Fibroblast of mammary gland (primary cell): ENCODE data around the gene NTMT2.

ENCODE experiments used
- DNase-seq: peaks from one replicate; pipeline ENCODE4 v3.0.0-alpha.2; 2010; ENCODE audit warnings: low read depth
- H3K4me3 ChIP-seq: 2 replicates; pipeline ENCODE4 v1.5.1; 2011; ENCODE audit warnings: low read depth, mild to moderate bottlenecking, low read length, moderate library complexity; ENCODE audit not compliant: control insufficient read depth
- TF ChIP-seq, protein P1 (sequence below): conservative IDR thresholded peaks from 2 replicates; pipeline ENCODE4 v1.5.1; 2011; ENCODE audit warnings: low read depth, low read length, inconsistent platforms; ENCODE audit not compliant: control insufficient read depth, insufficient read depth

NTMT2 gene

DNA sequence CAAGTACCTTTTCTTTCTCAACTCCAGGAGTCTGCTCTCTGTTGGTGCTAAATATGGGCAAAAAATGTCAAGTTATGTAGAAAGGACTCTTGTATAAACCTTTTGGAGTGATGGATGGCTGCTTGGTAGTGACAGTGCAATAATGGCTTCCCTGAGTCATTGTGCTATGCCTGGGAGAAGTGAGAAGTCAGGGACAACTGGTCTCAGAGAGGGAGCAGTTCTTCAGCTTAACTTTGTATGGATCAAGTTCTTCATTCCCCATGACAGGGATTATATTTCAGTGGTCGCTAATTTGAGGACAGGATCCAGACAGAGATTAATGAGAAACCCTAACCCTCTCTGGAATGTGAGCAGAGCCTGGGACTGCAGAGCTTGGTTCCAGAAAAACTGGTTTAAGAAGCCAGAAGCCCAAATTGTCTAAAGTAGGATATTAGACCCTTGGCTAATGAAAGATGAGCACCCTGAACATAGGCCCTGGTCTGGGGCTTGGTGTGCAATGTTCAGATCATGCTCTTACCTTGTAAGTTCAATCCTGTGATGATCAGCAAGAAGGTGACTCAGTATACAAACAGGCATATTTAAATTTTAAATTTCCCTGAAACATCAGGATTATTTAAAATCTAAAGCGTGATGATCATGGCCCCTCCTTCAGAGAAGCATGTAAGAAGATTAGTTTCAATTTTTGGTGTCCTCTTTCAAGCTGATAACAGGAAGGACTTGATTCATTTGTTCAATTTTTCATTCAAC lies 50.9 kb downstream of the NTMT2 start:
- no peak overlapping the region for H3K4me3 ChIP-seq
- TF ChIP-seq, protein P1, sequence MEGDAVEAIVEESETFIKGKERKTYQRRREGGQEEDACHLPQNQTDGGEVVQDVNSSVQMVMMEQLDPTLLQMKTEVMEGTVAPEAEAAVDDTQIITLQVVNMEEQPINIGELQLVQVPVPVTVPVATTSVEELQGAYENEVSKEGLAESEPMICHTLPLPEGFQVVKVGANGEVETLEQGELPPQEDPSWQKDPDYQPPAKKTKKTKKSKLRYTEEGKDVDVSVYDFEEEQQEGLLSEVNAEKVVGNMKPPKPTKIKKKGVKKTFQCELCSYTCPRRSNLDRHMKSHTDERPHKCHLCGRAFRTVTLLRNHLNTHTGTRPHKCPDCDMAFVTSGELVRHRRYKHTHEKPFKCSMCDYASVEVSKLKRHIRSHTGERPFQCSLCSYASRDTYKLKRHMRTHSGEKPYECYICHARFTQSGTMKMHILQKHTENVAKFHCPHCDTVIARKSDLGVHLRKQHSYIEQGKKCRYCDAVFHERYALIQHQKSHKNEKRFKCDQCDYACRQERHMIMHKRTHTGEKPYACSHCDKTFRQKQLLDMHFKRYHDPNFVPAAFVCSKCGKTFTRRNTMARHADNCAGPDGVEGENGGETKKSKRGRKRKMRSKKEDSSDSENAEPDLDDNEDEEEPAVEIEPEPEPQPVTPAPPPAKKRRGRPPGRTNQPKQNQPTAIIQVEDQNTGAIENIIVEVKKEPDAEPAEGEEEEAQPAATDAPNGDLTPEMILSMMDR = no peak
- DNase-seq = no peak

DNA sequence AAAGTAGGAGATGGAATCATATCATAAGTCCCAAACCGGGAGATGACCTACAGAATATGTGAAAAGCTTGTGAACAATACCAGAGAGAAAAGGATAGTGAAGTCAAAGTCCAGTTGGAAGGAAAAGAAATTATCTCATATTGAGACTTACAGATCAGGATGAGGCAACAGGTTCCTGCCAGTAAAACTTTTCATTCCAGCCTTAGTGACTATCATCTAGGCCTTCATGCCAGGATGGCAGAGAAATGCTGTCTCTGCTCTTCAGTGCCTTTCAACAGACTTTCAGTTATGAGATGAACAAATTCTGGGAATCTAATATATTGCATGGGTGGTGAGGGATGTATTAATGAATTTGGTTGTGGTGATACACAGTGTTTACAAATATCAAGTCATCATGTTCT lies 52.3 kb downstream of the NTMT2 start:
- H3K4me3 ChIP-seq = no peak overlapping the region
- no peak for DNase-seq
- TF ChIP-seq, protein P1 = no peak

DNA sequence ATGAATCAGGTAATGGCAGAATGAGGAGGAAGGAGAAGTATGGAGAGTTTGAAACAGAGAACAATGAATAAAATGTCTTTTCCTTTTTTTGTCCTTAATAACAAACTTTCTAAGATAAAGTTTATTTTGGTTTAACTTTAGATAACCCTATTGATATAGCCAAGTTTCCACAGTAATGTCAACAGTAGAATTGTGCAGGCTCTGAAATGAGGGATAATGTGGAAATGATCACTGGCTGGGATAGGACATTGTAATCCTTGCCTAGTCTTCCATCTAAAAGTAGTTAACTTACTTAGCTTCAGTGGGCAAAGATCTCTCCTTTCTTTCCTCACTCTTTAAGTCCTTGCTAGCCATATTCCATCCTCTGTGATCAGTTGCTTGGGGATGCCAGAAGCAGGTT lies 52.8 kb downstream of the NTMT2 start:
- no peak overlapping the region for H3K4me3 ChIP-seq
- TF ChIP-seq, protein P1 = no peak
- DNase-seq = no peak

DNA sequence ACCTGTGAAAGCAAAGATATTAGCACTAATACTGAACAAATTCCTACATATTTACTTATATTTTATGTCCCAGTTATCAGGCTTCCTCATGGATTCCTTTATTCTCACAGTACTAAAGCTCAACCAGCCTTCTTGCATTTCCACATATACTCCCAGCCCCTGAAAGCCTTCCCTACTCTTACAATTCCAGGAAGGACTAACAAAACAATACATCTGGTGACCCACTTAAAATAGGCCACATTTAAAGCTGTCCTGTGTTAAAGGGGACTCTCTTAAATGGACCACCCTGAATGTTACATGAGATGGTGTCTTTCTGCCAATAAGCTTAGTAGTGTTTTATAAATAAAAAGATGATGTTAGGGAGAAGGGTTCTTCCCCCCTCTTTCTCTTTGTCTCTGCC lies 54.4 kb downstream of the NTMT2 start:
- TF ChIP-seq, protein P1 = no peak

DNA sequence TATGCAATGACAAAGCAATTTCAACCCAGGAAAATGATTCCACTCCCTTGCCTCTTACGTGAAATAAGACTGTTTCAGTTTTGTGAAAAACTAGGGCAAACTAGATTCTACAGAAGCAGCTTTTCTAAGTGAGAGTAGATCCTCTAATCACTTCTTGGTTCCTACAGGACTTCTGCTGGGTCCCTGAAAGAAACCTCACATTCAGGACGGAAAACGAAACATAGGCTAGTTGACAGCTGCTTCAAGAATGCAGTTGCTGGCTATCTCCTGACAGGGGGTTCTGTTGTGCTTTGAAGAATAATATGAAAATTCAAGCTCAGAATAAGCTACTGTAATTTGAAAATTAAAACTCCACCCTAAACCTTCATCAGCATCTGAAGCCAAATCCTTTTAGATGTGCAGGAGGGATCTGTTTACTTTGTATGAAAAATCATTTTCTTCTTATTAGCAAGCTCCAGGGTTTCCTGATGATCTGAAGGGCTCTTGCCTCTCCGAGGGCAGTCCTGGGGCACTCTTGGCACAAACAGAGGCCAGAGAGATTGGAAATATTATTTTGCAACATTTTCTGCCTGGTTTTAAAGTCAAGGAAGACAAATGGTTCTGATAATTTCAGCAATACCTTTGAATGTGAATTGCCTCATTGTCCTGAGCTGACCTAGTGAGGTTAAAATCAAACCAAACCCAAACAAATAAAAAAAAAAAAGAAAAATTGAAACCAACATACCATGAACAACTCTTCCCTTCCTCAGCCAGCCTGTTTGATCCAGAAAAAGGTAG lies 55.0 kb downstream of the NTMT2 start:
- TF ChIP-seq, protein P1 = no peak
- DNase-seq = peak; percentile 40
- H3K4me3 ChIP-seq = no peak overlapping the region

More for the DNA sequence above, 54.4 kb downstream of the NTMT2 start:
- H3K4me3 ChIP-seq = no peak overlapping the region
- no peak for DNase-seq

DNA sequence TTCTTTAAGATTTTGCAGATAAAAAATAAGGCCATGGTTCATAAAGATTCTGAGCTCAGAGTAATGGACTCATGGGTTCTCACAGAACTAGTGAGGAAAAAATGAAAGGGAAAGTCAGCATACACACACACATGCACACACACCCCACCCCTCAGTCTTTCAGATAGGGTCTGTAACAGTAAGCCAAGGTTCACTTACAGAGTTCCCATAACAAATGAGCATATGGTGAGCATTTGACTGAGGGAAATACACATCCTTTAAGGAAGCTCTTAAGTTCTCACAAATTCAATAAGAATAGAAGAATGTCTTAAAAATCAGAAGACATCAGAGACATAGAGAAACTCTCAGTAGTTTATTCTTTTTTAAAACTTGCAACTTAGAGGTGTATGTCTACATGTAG lies 57.9 kb downstream of the NTMT2 start:
- no peak for DNase-seq
- no peak overlapping the region for H3K4me3 ChIP-seq
- TF ChIP-seq, protein P1 = no peak
